HL-60 (cell line): ENCODE results near the gene KCNH2.

Source experiments
- DNase-seq, 2 experiments: peaks; one replicate each; pipeline ENCODE4 v3.0.0-alpha.2; 2010 to 2020; ENCODE audit warnings: low read depth in 1 of 2, low spot score in 1 of 2
- H3K27ac ChIP-seq: fragments of 250-450 bp; sonication (Bioruptor Pico); replicated peaks from 2 replicates; pipeline ENCODE4 v1.5.1; 2020; ENCODE audit warnings: mild to moderate bottlenecking, moderate library complexity
- H3K27me3 ChIP-seq: fragments of 250-450 bp; sonication (Bioruptor Pico); 2 replicates; pipeline ENCODE4 v1.5.1; 2021; ENCODE audit warnings: mild to moderate bottlenecking, moderate library complexity; ENCODE audit not compliant: insufficient read depth, poor library complexity, severe bottlenecking
- H3K4me3 ChIP-seq: replicated peaks from 2 replicates; pipeline ENCODE4 v1.5.1; 2011; ENCODE audit warnings: mild to moderate bottlenecking, control low read depth, low read length; ENCODE audit not compliant: insufficient read depth
- CTCF ChIP-seq: IDR thresholded peaks from one replicate; pipeline ENCODE4 v1.5.1; 2011; ENCODE audit warnings: low read length, control low read depth, inconsistent platforms; ENCODE audit not compliant: insufficient read depth
- GABPA ChIP-seq: IDR thresholded peaks from 2 replicates; pipeline ENCODE4 v1.6.1; 2012; ENCODE audit warnings: low read depth
- POLR2AphosphoS5 ChIP-seq: IDR thresholded peaks from 2 replicates; pipeline ENCODE4 v1.6.1; 2012; ENCODE audit warnings: low read depth
- REST ChIP-seq: IDR thresholded peaks from 2 replicates; pipeline ENCODE4 v1.6.1; 2012; ENCODE audit warnings: low read depth; ENCODE audit not compliant: insufficient replicate concordance
- SPI1 ChIP-seq: IDR thresholded peaks from 2 replicates; pipeline ENCODE4 v1.6.1; 2012; ENCODE audit warnings: low read depth, mild to moderate bottlenecking, borderline replicate concordance

The KCNH2 gene

GRCh38 chr7:151009327-151010036 lies 31.4 kb upstream of the KCNH2 start:
- Histone ChIP-seq H3K4me3 (no peak overlapping the region), H3K27me3 (peaks cover 6% of the 10 kb centered on the region), H3K27ac (no peak overlapping the region)
- TF ChIP-seq POLR2AphosphoS5 = no peak
- TF ChIP-seq CTCF = no peak
- no peak for TF ChIP-seq REST
- TF ChIP-seq SPI1 = no peak
- TF ChIP-seq GABPA = no peak
- no peak for DNase-seq

GRCh38 chr7:151008511-151009323 lies 30.6 kb upstream of the KCNH2 start:
- no peak for DNase-seq
- TF ChIP-seq POLR2AphosphoS5 = no peak
- TF ChIP-seq SPI1 = no peak
- no peak for TF ChIP-seq GABPA
- no peak for TF ChIP-seq REST
- no peak for TF ChIP-seq CTCF
- Histone ChIP-seq H3K27ac (no peak overlapping the region), H3K27me3 (peaks cover 6% of the 10 kb centered on the region), H3K4me3 (no peak overlapping the region)

GRCh38 chr7:151008143-151008510 lies 30.0 kb upstream of the KCNH2 start:
- Histone ChIP-seq H3K4me3 (no peak overlapping the region), H3K27ac (no peak overlapping the region), H3K27me3 (peaks cover 6% of the 10 kb centered on the region)
- TF ChIP-seq SPI1 (no peak), GABPA (no peak), POLR2AphosphoS5 (no peak), REST (no peak), CTCF (no peak)
- DNase-seq = no peak
